Stomach (tissue), 9 donors: ENCODE results near the gene EMC6. TPM values are rescaled to one million over a fixed set of nuclear protein-coding genes. Genes with fewer than 3 reads are reported as not detected.

Experiments
- DNase-seq, 2 donors: peaks; one replicate each; pipeline versions ENCODE4 v3.0.0 to v3.0.0-alpha.2; 2013 to 2019
- H3K27ac ChIP-seq, 5 donors: fragments of 200-600 bp in 4 of 5; sonication (generic) in 4 of 5; one replicate each; pipeline ENCODE4 v1.5.1; 2013 to 2019; ENCODE audit warnings: mild to moderate bottlenecking in 1 of 5, moderate library complexity in 1 of 5
- H3K27me3 ChIP-seq, 3 donors: fragments of 200-600 bp; sonication (generic); one replicate each; pipeline ENCODE4 v1.5.1; 2017 to 2019; ENCODE audit warnings: mixed run types in 1 of 3
- H3K36me3 ChIP-seq, 4 donors: fragments of 200-600 bp; sonication (generic); 1 replicate in 3 of 4; 2 replicates in 1 of 4; pipeline ENCODE4 v1.5.1; 2016 to 2019
- H3K4me1 ChIP-seq, 4 donors: fragments of 200-600 bp; sonication (generic); one replicate each; pipeline ENCODE4 v1.5.1; 2016 to 2019
- H3K4me3 ChIP-seq, 4 donors: fragments of 200-600 bp; sonication (generic) in 3 of 4; one replicate each; pipeline ENCODE4 v1.5.1; 2016 to 2019; ENCODE audit warnings: mild to moderate bottlenecking in 1 of 4
- H3K9me3 ChIP-seq, 4 donors: fragments of 200-600 bp; sonication (generic); one replicate each; pipeline ENCODE4 v1.5.1; 2016 to 2019
- EP300 ChIP-seq: sonication (generic); formaldehyde crosslinking; IDR thresholded peaks from one replicate; pipeline ENCODE4 v1.6.1; 2017; ENCODE audit warnings: antibody characterized with exemption
- POLR2A ChIP-seq, 4 donors: fragments of 450-650 bp; IDR thresholded peaks; one replicate each; pipeline ENCODE4 v1.6.1; 2016; ENCODE audit warnings: antibody characterized with exemption in 4 of 4, control low read depth in 2 of 4, mild to moderate bottlenecking in 1 of 4, moderate library complexity in 1 of 4
- POLR2AphosphoS5 ChIP-seq, 3 donors: sonication (generic); formaldehyde crosslinking; IDR thresholded peaks; one replicate each; pipeline ENCODE4 v1.6.1; 2016; ENCODE audit warnings: antibody characterized with exemption in 3 of 3
- WGBS, 5 donors: extraction: QIAGEN DNeasy Blood & Tissue Kit in 3 of 5; methylation state at CpG; one replicate each; pipeline versions ENCODE4 v1.1.5 to v1.1.7; 2013 to 2018; 5-methylcytosine and 5-hydroxymethylcytosine counted together
- intact Hi-C: fragments of 100-400 bp; cut with DNase I; formaldehyde crosslinking; loops from one replicate; pipeline ENCODE4 v1.15.1; 2023; ENCODE audit warnings: low total_unique reads
- polyA plus RNA-seq, 3 donors: library from polyadenylated mRNA; stranded (reverse); fragments of 200-250 nt; gene quantifications; one replicate each; pipeline ENCODE4 v1.2.3, GENCODE V29; 2013
- total RNA-seq, 5 donors: library from RNA; depleted of rRNA; stranded (reverse); fragments of >200 nt; gene quantifications; one replicate each; pipeline versions ENCODE4 v1.1.0 to v1.2.3, GENCODE V29; 2014 to 2016
- TF ChIP-seq, protein P1 (sequence below), 7 experiments: fragments of 450-650 bp in 4 of 7; fragments of 200-600 bp in 3 of 7; sonication (generic) in 3 of 7; IDR thresholded peaks; one replicate each; pipeline ENCODE4 v1.5.1; 2016 to 2019; ENCODE audit warnings: antibody characterized with exemption in 7 of 7, control low read depth in 2 of 7, mild to moderate bottlenecking in 1 of 7
- donor health status: healthy with polysubstance abuse.
- donor health status: Bipolar disorder and iron deficiency.
- donor health status: healthy.

EMC6 gene
- total and polyA plus RNA-seq, 8 donors: 2.6 to 75.6 (median 44.4) TPM; not detected in 2

DNA sequence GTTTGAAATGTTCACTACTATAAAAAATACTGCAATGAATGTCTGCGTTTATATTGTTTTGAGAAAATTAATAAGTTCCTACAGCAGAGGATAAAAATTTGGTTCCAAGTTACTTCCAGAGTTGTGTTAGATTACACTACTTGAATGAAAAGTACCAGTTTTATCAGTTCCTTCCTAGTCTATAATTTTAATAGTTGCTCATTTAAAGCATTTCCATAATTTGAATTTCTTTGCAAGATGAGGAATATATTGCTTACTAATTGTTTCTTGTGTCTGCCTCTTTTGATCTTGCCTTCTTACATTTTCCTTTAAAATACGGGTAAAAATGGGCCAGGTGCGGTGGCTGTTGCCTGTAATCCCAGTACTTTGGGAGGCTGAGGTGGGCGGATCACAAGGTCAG lies 4.0 kb downstream of the EMC6 start:
- no peak for DNase-seq
- intact Hi-C loops: no loop called here
- TF ChIP-seq POLR2A (IDR thresholded peaks at IDR 0.05) (no peak), EP300 (no peak), POLR2AphosphoS5 (IDR thresholded peaks at IDR 0.05) (no peak)
- TF ChIP-seq, protein P1, sequence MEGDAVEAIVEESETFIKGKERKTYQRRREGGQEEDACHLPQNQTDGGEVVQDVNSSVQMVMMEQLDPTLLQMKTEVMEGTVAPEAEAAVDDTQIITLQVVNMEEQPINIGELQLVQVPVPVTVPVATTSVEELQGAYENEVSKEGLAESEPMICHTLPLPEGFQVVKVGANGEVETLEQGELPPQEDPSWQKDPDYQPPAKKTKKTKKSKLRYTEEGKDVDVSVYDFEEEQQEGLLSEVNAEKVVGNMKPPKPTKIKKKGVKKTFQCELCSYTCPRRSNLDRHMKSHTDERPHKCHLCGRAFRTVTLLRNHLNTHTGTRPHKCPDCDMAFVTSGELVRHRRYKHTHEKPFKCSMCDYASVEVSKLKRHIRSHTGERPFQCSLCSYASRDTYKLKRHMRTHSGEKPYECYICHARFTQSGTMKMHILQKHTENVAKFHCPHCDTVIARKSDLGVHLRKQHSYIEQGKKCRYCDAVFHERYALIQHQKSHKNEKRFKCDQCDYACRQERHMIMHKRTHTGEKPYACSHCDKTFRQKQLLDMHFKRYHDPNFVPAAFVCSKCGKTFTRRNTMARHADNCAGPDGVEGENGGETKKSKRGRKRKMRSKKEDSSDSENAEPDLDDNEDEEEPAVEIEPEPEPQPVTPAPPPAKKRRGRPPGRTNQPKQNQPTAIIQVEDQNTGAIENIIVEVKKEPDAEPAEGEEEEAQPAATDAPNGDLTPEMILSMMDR (IDR thresholded peaks at IDR 0.05): no peak
- Histone ChIP-seq H3K4me3 (no peak overlapping the region), H3K36me3 (peaks cover 0 to 15% (median 5%) of the 10 kb centered on the region in 4 donors), H3K4me1 (peaks cover 12 to 21% (median 16%) of the 10 kb centered on the region in 4 donors), H3K9me3 (no peaks in the 10 kb centered on the region), H3K27ac (no peak overlapping the region), H3K27me3 (no peaks in the 10 kb centered on the region)
- 97 to 99% (median 98%) methylated on average over 4 of the region's 4 CpGs for WGBS, 5 donors

DNA sequence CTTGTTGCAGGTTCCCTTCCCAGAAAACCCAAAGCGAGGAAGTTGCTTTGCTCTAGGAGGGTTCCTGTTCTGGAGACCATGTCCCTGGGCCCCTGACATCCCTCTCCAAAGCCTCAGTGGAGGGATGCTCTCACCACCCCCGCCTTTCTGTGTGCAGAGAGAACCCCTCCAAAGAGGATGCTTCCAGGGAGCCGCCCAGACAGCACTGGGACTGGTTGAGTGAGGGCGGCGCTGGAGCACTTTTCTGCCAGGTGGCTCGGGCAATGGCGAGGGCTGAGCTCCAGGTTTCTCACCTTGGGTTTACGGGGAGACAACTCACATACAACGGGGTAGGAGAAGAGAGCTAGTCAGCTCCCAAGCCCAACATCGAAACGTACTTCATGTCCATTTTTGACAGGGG lies 7.3 kb downstream of the EMC6 start:
- peaks cover 0 to 14% (median 4%) of the 10 kb centered on the region in 4 donors for H3K4me1 ChIP-seq
- no peak for DNase-seq
- H3K4me3 ChIP-seq: no peak overlapping the region
- TF ChIP-seq, protein P1 (IDR thresholded peaks at IDR 0.05): no peak
- TF ChIP-seq POLR2A (IDR thresholded peaks at IDR 0.05) (no peak), POLR2AphosphoS5 (IDR thresholded peaks at IDR 0.05) (no peak), EP300 (no peak)
- H3K27me3 ChIP-seq: peaks cover 0 to under 1% (median 0%) of the 10 kb centered on the region in 3 donors
- WGBS, 5 donors: 81 to 85% (median 83%) methylated on average over 6 to 11 of the region's 11 CpGs
- intact Hi-C loops: no loop called here
- H3K36me3 ChIP-seq: peaks cover 0 to 12% (median 5%) of the 10 kb centered on the region in 4 donors
- H3K27ac ChIP-seq: no peak overlapping the region
- no peaks in the 10 kb centered on the region for H3K9me3 ChIP-seq

DNA sequence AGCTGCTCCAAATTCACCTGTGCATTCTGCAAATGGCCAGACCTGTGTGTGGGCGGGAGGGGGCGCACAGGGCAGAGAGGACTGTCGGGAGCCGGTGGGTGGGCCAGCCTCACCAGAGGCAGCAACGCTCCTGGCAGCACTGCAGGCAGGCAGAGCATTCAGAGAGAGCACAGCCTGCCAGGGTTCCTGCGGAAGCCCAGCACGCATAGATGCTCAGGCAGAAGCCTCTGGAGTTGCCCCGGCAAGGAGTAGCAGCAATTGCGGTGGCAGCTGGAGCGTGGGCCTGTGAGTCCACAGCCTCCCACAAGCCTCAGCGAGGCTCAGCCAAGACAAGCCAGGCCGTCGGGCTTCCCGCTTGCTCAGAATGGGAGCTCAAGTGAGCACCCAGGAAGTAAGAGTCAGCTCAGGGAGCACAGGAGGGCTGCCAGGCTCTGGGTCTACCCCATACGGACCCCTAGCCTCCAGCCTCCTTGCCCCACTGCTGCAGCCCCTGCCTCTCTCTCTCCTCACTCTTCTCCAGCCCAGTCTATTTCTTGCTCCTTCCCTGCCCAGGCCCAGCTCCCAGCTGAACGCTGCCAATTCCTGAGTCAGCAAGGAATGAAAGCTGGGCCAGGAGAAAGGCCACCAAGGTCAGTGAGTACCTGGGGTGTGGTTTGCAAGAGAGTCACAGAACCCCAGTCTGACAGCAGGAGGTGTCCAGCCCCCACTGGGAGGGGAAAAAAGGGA lies 9.6 kb downstream of the EMC6 start:
- TF ChIP-seq, protein P1 (IDR thresholded peaks at IDR 0.05): no peak
- TF ChIP-seq EP300 (no peak), POLR2A (IDR thresholded peaks at IDR 0.05) (no peak), POLR2AphosphoS5 (IDR thresholded peaks at IDR 0.05) (no peak)
- Histone ChIP-seq H3K27ac (no peak overlapping the region), H3K4me3 (no peak overlapping the region), H3K27me3 (peaks cover 0 to 24% (median 0%) of the 10 kb centered on the region in 3 donors), H3K9me3 (no peaks in the 10 kb centered on the region), H3K4me1 (peaks cover 0 to 19% (median 8%) of the 10 kb centered on the region in 4 donors), H3K36me3 (no peaks in the 10 kb centered on the region)
- no peak for DNase-seq
- intact Hi-C loops: no loop called here
- WGBS, 5 donors: 52 to 63% (median 55%) methylated on average over 10 to 16 of the region's 16 CpGs

- 79 to 87% (median 84%) methylated on average over 24 to 27 of the region's 27 CpGs for WGBS, 5 donors
- intact Hi-C loops: no loop called here
Measured at GRCh38 chr17:3678821-3679530, 10.4 kb downstream of the EMC6 start.

More at GRCh38 chr17:3678821-3679530, 10.4 kb downstream of the EMC6 start:
- peaks cover 0 to 31% (median 4%) of the 10 kb centered on the region in 3 donors for H3K27me3 ChIP-seq
- H3K4me1 ChIP-seq: peaks cover 0 to 19% (median 8%) of the 10 kb centered on the region in 4 donors
- H3K36me3 ChIP-seq: no peaks in the 10 kb centered on the region
- no peak overlapping the region for H3K27ac ChIP-seq
- no peaks in the 10 kb centered on the region for H3K9me3 ChIP-seq
- H3K4me3 ChIP-seq: no peak overlapping the region
- no peak for TF ChIP-seq POLR2AphosphoS5 (IDR thresholded peaks at IDR 0.05)
- TF ChIP-seq, protein P1 (IDR thresholded peaks at IDR 0.05): no peak
- no peak for TF ChIP-seq EP300
- no peak for TF ChIP-seq POLR2A (IDR thresholded peaks at IDR 0.05)
- DNase-seq: no peak
